CD8-positive, alpha-beta memory T cell (primary cell): ENCODE results near the gene COL25A1. TPM values are rescaled to one million over a fixed set of nuclear protein-coding genes. Genes with fewer than 3 reads are reported as not detected.

ENCODE experiments used
- CTCF ChIA-PET: fragments of 350-600 bp; sonication (Branson Sonifier 250); formaldehyde crosslinking; loops from one replicate; lab custom pipeline; 2021; ENCODE audit warnings: antibody characterized with exemption; lab: Charles Lee
- POLR2A ChIA-PET: fragments of 350-600 bp; sonication (Branson Sonifier 250); formaldehyde crosslinking; loops from one replicate; lab custom pipeline; 2021; ENCODE audit warnings: antibody characterized with exemption; lab: Charles Lee
- DNase-seq, 5 donors: peaks; one replicate each; pipeline versions ENCODE4 v3.0.0 to v3.0.0-alpha.2; 2020 to 2022; ENCODE audit warnings: mixed read lengths in 1 of 5
- H3K27ac ChIP-seq: one replicate; pipeline ENCODE4 v1.7.0; 2013; ENCODE audit warnings: low read depth, mild to moderate bottlenecking, low read length, moderate library complexity
- H3K27me3 ChIP-seq: 2 replicates; pipeline ENCODE4 v1.7.0; 2013; ENCODE audit warnings: low read length, mild to moderate bottlenecking; ENCODE audit not compliant: insufficient read depth, poor library complexity, severe bottlenecking
- H3K36me3 ChIP-seq: 2 replicates; pipeline ENCODE4 v1.7.0; 2013; ENCODE audit warnings: mild to moderate bottlenecking, low read length, moderate library complexity; ENCODE audit not compliant: insufficient read depth
- H3K4me1 ChIP-seq: 2 replicates; pipeline ENCODE4 v1.7.0; 2013; ENCODE audit warnings: mild to moderate bottlenecking, low read length, moderate library complexity; ENCODE audit not compliant: insufficient read depth
- H3K4me3 ChIP-seq: 2 replicates; pipeline ENCODE4 v1.7.0; 2013; ENCODE audit warnings: mild to moderate bottlenecking, low read length
- H3K9me3 ChIP-seq: 2 replicates; pipeline ENCODE4 v1.7.0; 2013; ENCODE audit warnings: mild to moderate bottlenecking, low read length
- H3K27ac Mint-ChIP-seq, 8 donors: one replicate each; pipeline ENCODE4 v1.8.0; 2020 to 2021; ENCODE audit warnings: mixed read lengths in 8 of 8, mild to moderate bottlenecking in 6 of 8, inconsistent platforms in 3 of 8, moderate library complexity in 3 of 8
- H3K27me3 Mint-ChIP-seq, 2 donors: one replicate each; pipeline ENCODE4 v1.8.0; 2020 to 2021; ENCODE audit warnings: mixed read lengths in 2 of 2, mild to moderate bottlenecking in 1 of 2, moderate library complexity in 1 of 2
- H3K36me3 Mint-ChIP-seq, 3 donors: one replicate each; pipeline ENCODE4 v1.8.0; 2020 to 2021; ENCODE audit warnings: mixed read lengths in 3 of 3, inconsistent platforms in 1 of 3, mild to moderate bottlenecking in 1 of 3
- H3K4me1 Mint-ChIP-seq, 3 donors: one replicate each; pipeline ENCODE4 v1.8.0; 2020 to 2021; ENCODE audit warnings: mixed read lengths in 3 of 3, inconsistent platforms in 1 of 3, mild to moderate bottlenecking in 1 of 3
- H3K4me3 Mint-ChIP-seq, 7 donors: one replicate each; pipeline ENCODE4 v1.8.0; 2020 to 2021; ENCODE audit warnings: mixed read lengths in 7 of 7, mild to moderate bottlenecking in 6 of 7, moderate library complexity in 4 of 7, inconsistent platforms in 2 of 7
- H3K9me3 Mint-ChIP-seq, 5 donors: one replicate each; pipeline ENCODE4 v1.8.0; 2020 to 2022; ENCODE audit warnings: mixed read lengths in 5 of 5, mild to moderate bottlenecking in 3 of 5, moderate library complexity in 2 of 5, inconsistent platforms in 1 of 5
- polyA plus RNA-seq: library from polyadenylated mRNA; unstranded; fragments of 300-500 nt; fragmentation: Illumina TruSeq; gene quantifications from one replicate; pipeline ENCODE4 v1.2.3, GENCODE V29; 2021
- total RNA-seq, 2 experiments: library from RNA; stranded (reverse); gene quantifications; one replicate each; pipeline ENCODE4 v1.2.3, GENCODE V29; 2021

Gene COL25A1
- total and polyA plus RNA-seq, 3 experiments from 2014 or later, result not detected

DNA sequence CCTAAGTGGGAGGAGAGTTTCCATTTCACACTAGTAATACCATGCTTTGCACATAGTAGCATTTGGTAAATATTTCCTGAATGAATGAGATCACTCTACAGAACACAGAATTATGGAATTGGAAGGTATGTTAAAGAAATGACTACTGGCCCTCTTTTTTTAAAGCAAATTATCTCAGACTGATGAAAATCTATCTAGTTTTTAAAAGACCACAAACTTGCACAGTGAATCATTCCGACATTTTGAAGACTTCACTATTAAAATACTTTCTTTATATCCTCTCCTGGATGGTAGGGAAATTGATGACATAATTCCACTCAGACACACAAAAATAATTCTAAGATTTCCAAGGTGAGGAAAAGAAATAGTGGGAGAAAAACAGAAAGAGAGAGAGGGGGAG, 471.2 kb downstream of the COL25A1 start:
- ChIA-PET CTCF (no interaction called here), POLR2A (no interaction called here)
- no peak for DNase-seq
- Histone ChIP-seq H3K27me3 (no peaks in the 10 kb centered on the region), H3K4me1 (no peaks in the 10 kb centered on the region), H3K27ac (no peak overlapping the region), H3K36me3 (no peaks in the 10 kb centered on the region), H3K4me3 (no peak overlapping the region), H3K9me3 (no peaks in the 10 kb centered on the region)
- H3K27ac Mint-ChIP-seq, result no peak overlapping the region
- H3K9me3 Mint-ChIP-seq, result no peaks in the 10 kb centered on the region
- peaks cover 3 to 10% of the 10 kb centered on the region in 2 donors for H3K27me3 Mint-ChIP-seq
- no peaks in the 10 kb centered on the region for H3K36me3 Mint-ChIP-seq
- H3K4me1 Mint-ChIP-seq, result no peaks in the 10 kb centered on the region
- no peak overlapping the region for H3K4me3 Mint-ChIP-seq

DNA sequence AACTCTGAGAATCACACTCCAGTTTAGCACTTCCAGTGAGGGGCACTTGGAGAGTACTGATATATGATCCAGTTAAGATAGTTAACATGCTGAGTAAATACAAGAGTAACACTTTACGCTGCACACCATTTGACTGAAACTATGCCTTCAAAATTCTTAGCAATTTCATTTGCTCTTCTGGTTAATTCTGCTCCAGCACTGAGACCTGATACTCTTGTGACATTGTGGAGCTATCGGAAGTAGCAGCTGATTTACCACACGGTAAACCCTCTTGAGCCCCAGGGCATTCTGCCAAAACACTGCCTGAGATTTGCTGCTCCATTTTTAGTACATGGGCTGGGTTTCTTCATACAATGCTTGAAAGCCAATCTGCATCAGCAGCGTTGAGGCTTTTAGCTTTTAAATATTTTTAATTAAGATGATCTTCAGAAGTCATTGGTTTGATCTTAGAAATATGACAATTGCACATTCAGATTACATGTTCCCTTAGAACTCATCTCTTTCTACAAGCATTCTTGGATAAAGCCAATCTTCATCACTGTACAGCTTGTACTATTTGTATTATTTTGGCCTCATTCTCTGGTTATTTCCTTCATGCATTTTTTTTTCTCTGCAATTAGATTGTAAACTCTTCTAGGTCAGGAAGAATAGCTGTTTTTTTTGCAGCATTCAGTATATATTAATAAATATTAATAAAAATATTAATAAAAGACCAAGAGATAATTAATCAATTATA, 471.8 kb downstream of the COL25A1 start:
- Mint-ChIP-seq H3K4me1 (no peaks in the 10 kb centered on the region), H3K27me3 (peaks cover 3 to 10% of the 10 kb centered on the region in 2 donors), H3K27ac (no peak overlapping the region), H3K36me3 (no peaks in the 10 kb centered on the region), H3K9me3 (no peaks in the 10 kb centered on the region), H3K4me3 (no peak overlapping the region)
- no peak for DNase-seq
- no peaks in the 10 kb centered on the region for H3K27me3 ChIP-seq
- H3K4me3 ChIP-seq, result no peak overlapping the region
- H3K9me3 ChIP-seq, result no peaks in the 10 kb centered on the region
- POLR2A ChIA-PET, result no interaction called here
- CTCF ChIA-PET, result no interaction called here
- no peaks in the 10 kb centered on the region for H3K4me1 ChIP-seq
- H3K36me3 ChIP-seq, result no peaks in the 10 kb centered on the region
- no peak overlapping the region for H3K27ac ChIP-seq

DNA sequence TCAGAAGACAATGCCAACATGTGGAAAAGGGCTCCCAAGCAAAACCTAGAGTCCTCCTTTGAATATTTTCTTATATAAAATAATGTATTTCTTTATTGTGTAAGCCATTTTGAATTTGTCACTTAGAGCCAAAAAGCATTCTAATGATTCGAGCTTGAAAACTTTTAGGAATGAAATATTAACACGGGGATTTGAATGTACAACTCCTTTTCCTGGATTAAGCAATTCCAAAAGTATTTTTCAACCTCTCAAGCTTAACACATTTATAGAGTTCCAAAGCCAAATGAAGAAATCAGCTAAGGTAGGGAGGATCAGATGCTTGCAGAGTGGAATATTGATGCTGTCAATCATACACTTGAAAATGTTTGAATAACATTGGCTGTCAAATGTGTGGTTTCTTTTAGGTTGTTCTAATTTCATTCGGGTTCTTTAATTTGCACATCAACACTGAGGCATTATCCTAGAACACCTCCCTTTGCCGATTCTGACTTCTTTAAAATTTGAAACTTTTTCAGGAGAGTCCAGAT, 472.4 kb downstream of the COL25A1 start:
- H3K4me3 Mint-ChIP-seq, result no peak overlapping the region
- CTCF ChIA-PET, result no interaction called here
- H3K4me3 ChIP-seq, result no peak overlapping the region
- no peak for DNase-seq
- H3K9me3 ChIP-seq, result no peaks in the 10 kb centered on the region
- no peaks in the 10 kb centered on the region for H3K27me3 ChIP-seq
- no peaks in the 10 kb centered on the region for H3K9me3 Mint-ChIP-seq
- H3K27ac ChIP-seq, result no peak overlapping the region
- H3K27me3 Mint-ChIP-seq, result peaks cover 3 to 10% of the 10 kb centered on the region in 2 donors
- H3K36me3 ChIP-seq, result no peaks in the 10 kb centered on the region
- POLR2A ChIA-PET, result no interaction called here
- no peaks in the 10 kb centered on the region for H3K36me3 Mint-ChIP-seq
- H3K4me1 Mint-ChIP-seq, result no peaks in the 10 kb centered on the region
- H3K4me1 ChIP-seq, result no peaks in the 10 kb centered on the region
- no peak overlapping the region for H3K27ac Mint-ChIP-seq

GRCh38 chr4:108828620-108829019, 473.8 kb downstream of the COL25A1 start:
- Mint-ChIP-seq H3K27me3 (peaks cover 4 to 5% of the 10 kb centered on the region in 2 donors), H3K4me3 (no peak overlapping the region), H3K9me3 (no peaks in the 10 kb centered on the region), H3K27ac (no peak overlapping the region), H3K4me1 (no peaks in the 10 kb centered on the region), H3K36me3 (no peaks in the 10 kb centered on the region)
- H3K9me3 ChIP-seq, result no peaks in the 10 kb centered on the region
- H3K27ac ChIP-seq, result no peak overlapping the region
- ChIA-PET POLR2A (no interaction called here), CTCF (no interaction called here)
- DNase-seq, result no peak
- no peak overlapping the region for H3K4me3 ChIP-seq
- H3K27me3 ChIP-seq, result no peaks in the 10 kb centered on the region
- H3K36me3 ChIP-seq, result no peaks in the 10 kb centered on the region
- no peaks in the 10 kb centered on the region for H3K4me1 ChIP-seq

GRCh38 chr4:108825737-108826136, 476.7 kb downstream of the COL25A1 start:
- Histone ChIP-seq H3K4me1 (no peaks in the 10 kb centered on the region), H3K9me3 (no peaks in the 10 kb centered on the region), H3K36me3 (no peaks in the 10 kb centered on the region), H3K27me3 (no peaks in the 10 kb centered on the region), H3K4me3 (no peak overlapping the region), H3K27ac (no peak overlapping the region)
- Mint-ChIP-seq H3K4me1 (no peaks in the 10 kb centered on the region), H3K27ac (no peak overlapping the region), H3K36me3 (no peaks in the 10 kb centered on the region), H3K9me3 (no peaks in the 10 kb centered on the region), H3K4me3 (no peak overlapping the region), H3K27me3 (peaks cover 4 to 8% of the 10 kb centered on the region in 2 donors)
- ChIA-PET POLR2A (no interaction called here), CTCF (no interaction called here)
- no peak for DNase-seq

DNA sequence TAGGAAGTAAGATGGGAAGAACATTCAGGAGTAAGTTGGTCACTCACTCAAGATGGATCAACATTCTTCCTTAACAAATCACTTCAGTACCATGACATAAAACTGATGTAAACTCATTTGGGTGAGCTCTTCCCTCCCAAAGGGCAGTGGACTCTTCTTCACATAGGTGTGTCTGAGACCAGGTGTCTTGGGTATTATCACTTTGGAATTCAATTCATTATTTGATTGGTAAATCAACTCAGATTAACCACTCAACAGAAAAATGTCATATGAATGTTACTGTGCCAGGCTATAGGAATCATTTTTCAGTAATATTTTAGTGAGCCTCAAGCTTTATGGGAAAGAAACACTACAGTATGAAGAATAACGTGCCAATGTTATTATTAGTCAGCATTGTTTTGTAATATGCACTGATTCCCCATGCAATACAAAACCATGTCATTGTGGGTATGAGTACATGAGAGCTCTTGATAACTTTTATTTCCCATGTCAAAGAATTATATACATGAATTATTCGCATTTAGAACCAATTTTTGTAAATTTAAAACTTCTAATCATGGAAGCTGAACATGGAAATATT, 481.0 kb downstream of the COL25A1 start:
- H3K36me3 ChIP-seq, result no peaks in the 10 kb centered on the region
- no peaks in the 10 kb centered on the region for H3K36me3 Mint-ChIP-seq
- no peaks in the 10 kb centered on the region for H3K9me3 Mint-ChIP-seq
- H3K27ac Mint-ChIP-seq, result no peak overlapping the region
- ChIA-PET CTCF (no interaction called here), POLR2A (no interaction called here)
- H3K27me3 Mint-ChIP-seq, result peaks cover 6% of the 10 kb centered on the region in 2 donors
- DNase-seq, result no peak
- H3K9me3 ChIP-seq, result no peaks in the 10 kb centered on the region
- no peaks in the 10 kb centered on the region for H3K27me3 ChIP-seq
- no peak overlapping the region for H3K4me3 Mint-ChIP-seq
- H3K4me1 Mint-ChIP-seq, result no peaks in the 10 kb centered on the region
- H3K27ac ChIP-seq, result no peak overlapping the region
- no peak overlapping the region for H3K4me3 ChIP-seq
- no peaks in the 10 kb centered on the region for H3K4me1 ChIP-seq

GRCh38 chr4:108820492-108821350, 481.7 kb downstream of the COL25A1 start:
- DNase-seq, result no peak
- H3K9me3 ChIP-seq, result no peaks in the 10 kb centered on the region
- Mint-ChIP-seq H3K27ac (no peak overlapping the region), H3K36me3 (no peaks in the 10 kb centered on the region), H3K4me1 (no peaks in the 10 kb centered on the region), H3K9me3 (no peaks in the 10 kb centered on the region), H3K4me3 (no peak overlapping the region), H3K27me3 (peaks cover 6 to 8% of the 10 kb centered on the region in 2 donors)
- no peak overlapping the region for H3K27ac ChIP-seq
- ChIA-PET POLR2A (no interaction called here), CTCF (no interaction called here)
- H3K27me3 ChIP-seq, result no peaks in the 10 kb centered on the region
- H3K4me1 ChIP-seq, result no peaks in the 10 kb centered on the region
- H3K4me3 ChIP-seq, result no peak overlapping the region
- H3K36me3 ChIP-seq, result no peaks in the 10 kb centered on the region

- Mint-ChIP-seq H3K27ac (no peak overlapping the region), H3K4me3 (no peak overlapping the region), H3K36me3 (no peaks in the 10 kb centered on the region), H3K9me3 (peaks cover 0 to 2% (median 0%) of the 10 kb centered on the region in 5 donors), H3K4me1 (no peaks in the 10 kb centered on the region), H3K27me3 (peaks cover 2 to 22% of the 10 kb centered on the region in 2 donors)
- Histone ChIP-seq H3K27me3 (no peaks in the 10 kb centered on the region), H3K4me1 (no peaks in the 10 kb centered on the region), H3K4me3 (no peak overlapping the region), H3K9me3 (no peaks in the 10 kb centered on the region), H3K36me3 (no peaks in the 10 kb centered on the region), H3K27ac (no peak overlapping the region)
- DNase-seq, result no peak
- POLR2A ChIA-PET, result no interaction called here
- CTCF ChIA-PET, result no interaction called here
Observed at GRCh38 chr4:108814326-108814725, 488.1 kb downstream of the COL25A1 start.
